ENCODE results near the gene SETBP1. TPM values are rescaled to one million over a fixed set of nuclear protein-coding genes. Genes with fewer than 3 reads are reported as not detected.

The SETBP1 gene
- total RNA-seq, 1 donor from 2014 or later: 22.6 TPM

GRCh38 chr18:44967599-44967998 lies 286.9 kb downstream of the SETBP1 start:
- H3K4me3 Mint-ChIP-seq: no peak overlapping the region
- H3K4me1 Mint-ChIP-seq: no peaks in the 10 kb centered on the region
- H3K9me3 Mint-ChIP-seq: peaks cover 3% of the 10 kb centered on the region

GRCh38 chr18:44968336-44968735 lies 287.6 kb downstream of the SETBP1 start:
- no peaks in the 10 kb centered on the region for H3K27me3 Mint-ChIP-seq
- no peak overlapping the region for H3K4me3 Mint-ChIP-seq
- intact Hi-C loops (cut with micrococcal nuclease): no loop called here
- H3K27ac Mint-ChIP-seq: no peak overlapping the region
- DNase-seq: no peak
- H3K9me3 Mint-ChIP-seq: no peaks in the 10 kb centered on the region
- no peaks in the 10 kb centered on the region for H3K4me1 Mint-ChIP-seq
- H3K36me3 Mint-ChIP-seq (ENCODE audit: low read depth): no peaks in the 10 kb centered on the region

More at GRCh38 chr18:44967599-44967998, 286.9 kb downstream of the SETBP1 start:
- DNase-seq: no peak
- Mint-ChIP-seq H3K36me3 (ENCODE audit: low read depth) (no peaks in the 10 kb centered on the region), H3K27ac (no peak overlapping the region), H3K27me3 (no peaks in the 10 kb centered on the region)
- intact Hi-C loops (cut with micrococcal nuclease): no loop called here

GRCh38 chr18:44969214-44969795 lies 288.6 kb downstream of the SETBP1 start:
- no peak overlapping the region for H3K27ac Mint-ChIP-seq
- intact Hi-C loops (cut with micrococcal nuclease): no loop called here

GRCh38 chr18:44973282-44973681 lies 292.6 kb downstream of the SETBP1 start:
- Mint-ChIP-seq H3K36me3 (ENCODE audit: low read depth) (no peaks in the 10 kb centered on the region), H3K9me3 (no peaks in the 10 kb centered on the region), H3K4me1 (no peaks in the 10 kb centered on the region)

More at GRCh38 chr18:44969214-44969795, 288.6 kb downstream of the SETBP1 start:
- H3K36me3 Mint-ChIP-seq (ENCODE audit: low read depth): no peaks in the 10 kb centered on the region
- no peaks in the 10 kb centered on the region for H3K9me3 Mint-ChIP-seq
- no peaks in the 10 kb centered on the region for H3K4me1 Mint-ChIP-seq
- no peak for DNase-seq
- H3K4me3 Mint-ChIP-seq: no peak overlapping the region
- no peaks in the 10 kb centered on the region for H3K27me3 Mint-ChIP-seq

GRCh38 chr18:44974174-44974573 lies 293.5 kb downstream of the SETBP1 start:
- Mint-ChIP-seq H3K4me3 (no peak overlapping the region), H3K27me3 (no peaks in the 10 kb centered on the region), H3K27ac (no peak overlapping the region), H3K36me3 (ENCODE audit: low read depth) (no peaks in the 10 kb centered on the region), H3K4me1 (no peaks in the 10 kb centered on the region), H3K9me3 (no peaks in the 10 kb centered on the region)
- DNase-seq: no peak
- intact Hi-C loops (cut with micrococcal nuclease): no loop called here

More at GRCh38 chr18:44973282-44973681, 292.6 kb downstream of the SETBP1 start:
- Mint-ChIP-seq H3K27ac (no peak overlapping the region), H3K27me3 (no peaks in the 10 kb centered on the region), H3K4me3 (no peak overlapping the region)
- peak; percentile 63 for DNase-seq
- intact Hi-C loops (cut with micrococcal nuclease): no loop called here

GRCh38 chr18:44977856-44978255 lies 297.2 kb downstream of the SETBP1 start:
- Mint-ChIP-seq H3K27ac (no peak overlapping the region), H3K36me3 (ENCODE audit: low read depth) (no peaks in the 10 kb centered on the region), H3K4me3 (no peak overlapping the region), H3K4me1 (no peaks in the 10 kb centered on the region), H3K9me3 (no peaks in the 10 kb centered on the region), H3K27me3 (no peaks in the 10 kb centered on the region)
- no peak for DNase-seq
- intact Hi-C loops (cut with micrococcal nuclease): no loop called here

- no peak overlapping the region for H3K4me3 Mint-ChIP-seq
- no peaks in the 10 kb centered on the region for H3K36me3 Mint-ChIP-seq (ENCODE audit: low read depth)
- no peak for DNase-seq
- H3K27ac Mint-ChIP-seq: no peak overlapping the region
- intact Hi-C loops (cut with micrococcal nuclease): no loop called here
- H3K9me3 Mint-ChIP-seq: no peaks in the 10 kb centered on the region
- H3K27me3 Mint-ChIP-seq: no peaks in the 10 kb centered on the region
- no peaks in the 10 kb centered on the region for H3K4me1 Mint-ChIP-seq
These were observed 299.1 kb downstream of the SETBP1 start for GRCh38 chr18:44979748-44980147.

GRCh38 chr18:44981121-44981520 lies 300.4 kb downstream of the SETBP1 start:
- no peaks in the 10 kb centered on the region for H3K4me1 Mint-ChIP-seq
- no peaks in the 10 kb centered on the region for H3K9me3 Mint-ChIP-seq
- no peak overlapping the region for H3K4me3 Mint-ChIP-seq
- H3K36me3 Mint-ChIP-seq (ENCODE audit: low read depth): no peaks in the 10 kb centered on the region
- no peak overlapping the region for H3K27ac Mint-ChIP-seq
- no peak for DNase-seq
- intact Hi-C loops (cut with micrococcal nuclease): no loop called here
- no peaks in the 10 kb centered on the region for H3K27me3 Mint-ChIP-seq

GRCh38 chr18:44986933-44987332 lies 306.2 kb downstream of the SETBP1 start:
- Mint-ChIP-seq H3K36me3 (ENCODE audit: low read depth) (no peaks in the 10 kb centered on the region), H3K27ac (no peak overlapping the region), H3K4me3 (no peak overlapping the region), H3K9me3 (no peaks in the 10 kb centered on the region), H3K27me3 (no peaks in the 10 kb centered on the region), H3K4me1 (no peaks in the 10 kb centered on the region)
- intact Hi-C loops (cut with micrococcal nuclease): no loop called here
- no peak for DNase-seq

- H3K4me1 Mint-ChIP-seq: no peaks in the 10 kb centered on the region
- intact Hi-C loops (cut with micrococcal nuclease): no loop called here
- H3K36me3 Mint-ChIP-seq (ENCODE audit: low read depth): no peaks in the 10 kb centered on the region
- DNase-seq: no peak
- no peaks in the 10 kb centered on the region for H3K27me3 Mint-ChIP-seq
- no peak overlapping the region for H3K27ac Mint-ChIP-seq
- no peaks in the 10 kb centered on the region for H3K9me3 Mint-ChIP-seq
- H3K4me3 Mint-ChIP-seq: no peak overlapping the region
These were observed 306.7 kb downstream of the SETBP1 start for GRCh38 chr18:44987371-44987770.

GRCh38 chr18:44988821-44989587 lies 308.3 kb downstream of the SETBP1 start:
- Mint-ChIP-seq H3K36me3 (ENCODE audit: low read depth) (no peaks in the 10 kb centered on the region), H3K9me3 (no peaks in the 10 kb centered on the region), H3K27ac (no peak overlapping the region), H3K4me3 (no peak overlapping the region), H3K4me1 (no peaks in the 10 kb centered on the region), H3K27me3 (no peaks in the 10 kb centered on the region)
- no peak for DNase-seq
- intact Hi-C loops (cut with micrococcal nuclease): no loop called here

GRCh38 chr18:44996261-44996660 lies 315.6 kb downstream of the SETBP1 start:
- no peaks in the 10 kb centered on the region for H3K27me3 Mint-ChIP-seq
- H3K4me3 Mint-ChIP-seq: no peak overlapping the region
- no peaks in the 10 kb centered on the region for H3K4me1 Mint-ChIP-seq
- intact Hi-C loops (cut with micrococcal nuclease): no loop called here
- no peak for DNase-seq
- H3K36me3 Mint-ChIP-seq (ENCODE audit: low read depth): no peaks in the 10 kb centered on the region
- no peaks in the 10 kb centered on the region for H3K9me3 Mint-ChIP-seq
- H3K27ac Mint-ChIP-seq: no peak overlapping the region

- H3K27me3 Mint-ChIP-seq: no peaks in the 10 kb centered on the region
- H3K4me3 Mint-ChIP-seq: no peak overlapping the region
- no peaks in the 10 kb centered on the region for H3K36me3 Mint-ChIP-seq (ENCODE audit: low read depth)
- DNase-seq: no peak
- no peaks in the 10 kb centered on the region for H3K9me3 Mint-ChIP-seq
- intact Hi-C loops (cut with micrococcal nuclease): no loop called here
- no peak overlapping the region for H3K27ac Mint-ChIP-seq
- H3K4me1 Mint-ChIP-seq: no peaks in the 10 kb centered on the region
These were observed 316.5 kb downstream of the SETBP1 start for GRCh38 chr18:44997174-44997573.

GRCh38 chr18:44998360-44998759 lies 317.7 kb downstream of the SETBP1 start:
- Mint-ChIP-seq H3K9me3 (peaks cover 2% of the 10 kb centered on the region), H3K36me3 (ENCODE audit: low read depth) (no peaks in the 10 kb centered on the region), H3K4me1 (no peaks in the 10 kb centered on the region), H3K27me3 (no peaks in the 10 kb centered on the region), H3K27ac (no peak overlapping the region), H3K4me3 (no peak overlapping the region)
- intact Hi-C loops (cut with micrococcal nuclease): no loop called here
- DNase-seq: no peak
